Activated T-cell treated with anti-CD3 and anti-CD28 coated beads for 48 hours (primary cell): ENCODE measurements around the gene ALOX15B.
"Not testable (repeated sequence)": the region's sequence is repeated elsewhere in the genome, so short reads cannot be mapped to it uniquely, and the experiment has no call there.

Experiments used
- DNase-seq: peaks from one replicate; pipeline ENCODE4 v3.0.0-alpha.2; 2020; ENCODE audit warnings: low read depth

ALOX15B gene

DNA sequence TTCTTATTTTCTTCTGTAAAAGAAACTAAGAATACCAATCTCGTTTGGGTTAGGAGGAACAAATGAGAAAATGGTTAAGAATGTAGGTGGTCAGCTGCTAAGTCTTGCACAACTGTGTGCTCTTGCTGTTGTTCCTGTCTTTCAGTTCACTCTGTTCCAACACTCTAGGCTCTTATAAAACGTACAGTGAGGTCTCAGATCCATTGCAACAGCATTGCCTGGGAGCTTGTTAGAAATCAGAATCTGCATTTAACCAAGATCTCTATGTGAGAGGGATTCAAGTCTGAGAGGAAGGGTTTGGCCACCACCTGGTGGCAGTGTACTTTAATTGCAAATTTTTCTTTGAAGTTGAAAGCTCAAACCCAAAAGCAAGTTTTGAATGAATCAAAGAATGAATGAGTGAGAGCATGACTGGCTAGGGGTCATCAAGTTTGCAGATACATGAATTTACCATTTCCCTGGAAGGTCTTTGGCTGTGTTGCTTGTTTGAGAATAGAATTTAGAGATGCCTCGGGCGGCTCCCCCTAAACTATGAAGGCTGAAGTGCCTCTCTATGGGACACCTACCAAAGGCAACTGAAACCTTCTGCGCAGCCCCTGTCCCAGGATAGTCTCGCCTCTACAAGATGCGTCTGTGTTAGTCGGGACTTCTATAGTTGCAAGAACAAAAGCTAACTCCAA lies 2.5 kb downstream of the ALOX15B start:
- peak; percentile 45 for DNase-seq

DNA sequence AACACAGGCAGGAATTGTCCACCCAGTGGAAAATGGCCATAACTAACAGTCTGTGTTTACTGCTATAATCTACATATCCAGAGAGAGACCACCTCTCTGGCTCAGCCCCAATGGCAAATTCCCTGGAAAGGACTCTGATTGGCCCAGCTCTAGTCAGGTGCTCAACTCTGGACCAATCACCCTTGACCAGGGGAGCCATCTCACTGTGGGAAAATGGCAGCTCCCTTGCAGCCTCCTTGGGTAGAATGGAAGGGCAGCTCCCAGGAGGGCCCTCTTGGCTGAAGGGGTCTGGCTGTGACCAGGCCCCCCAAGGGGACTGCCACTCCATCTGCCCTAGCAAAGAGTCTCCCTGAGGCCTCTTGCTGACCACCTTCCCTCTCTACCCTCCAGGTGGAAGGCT lies 3.1 kb downstream of the ALOX15B start:
- DNase-seq: no peak

DNA sequence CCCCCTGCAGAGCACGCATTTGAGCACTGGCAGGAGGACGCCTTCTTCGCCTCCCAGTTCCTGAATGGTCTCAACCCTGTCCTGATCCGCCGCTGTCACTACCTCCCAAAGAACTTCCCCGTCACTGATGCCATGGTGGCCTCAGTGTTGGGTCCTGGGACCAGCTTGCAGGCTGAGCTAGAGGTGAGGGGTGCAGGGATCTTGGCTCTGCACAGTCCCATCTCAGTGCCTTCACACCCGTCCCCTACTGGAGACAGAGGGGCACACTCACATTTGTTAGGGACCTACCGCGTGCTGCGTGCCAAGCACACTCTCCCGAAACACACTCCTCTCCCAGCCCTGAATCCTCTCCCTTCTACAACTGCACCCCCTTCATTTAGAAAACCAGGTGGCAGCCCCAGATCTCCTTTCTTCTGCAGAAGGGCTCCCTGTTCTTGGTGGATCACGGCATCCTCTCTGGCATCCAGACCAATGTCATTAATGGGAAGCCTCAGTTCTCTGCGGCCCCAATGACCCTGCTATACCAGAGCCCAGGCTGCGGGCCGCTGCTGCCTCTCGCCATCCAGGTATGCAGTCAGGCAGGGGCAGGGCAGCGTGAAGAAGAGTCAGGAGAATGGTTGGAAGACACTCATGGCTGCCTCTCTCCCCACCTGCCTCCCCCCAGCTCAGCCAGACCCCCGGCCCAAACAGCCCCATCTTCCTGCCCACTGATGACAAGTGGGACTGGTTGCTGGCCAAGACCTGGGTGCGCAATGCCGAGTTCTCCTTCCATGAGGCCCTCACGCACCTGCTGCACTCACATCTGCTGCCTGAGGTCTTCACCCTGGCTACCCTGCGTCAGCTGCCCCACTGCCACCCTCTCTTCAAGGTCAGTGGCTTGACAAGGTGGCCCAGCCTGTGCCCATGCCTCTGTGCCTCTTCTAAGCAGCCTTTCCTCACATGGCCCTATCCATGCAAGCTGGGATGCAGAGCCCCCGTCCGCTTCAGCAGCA lies 6.3 kb downstream of the ALOX15B start:
- DNase-seq: no peak

DNA sequence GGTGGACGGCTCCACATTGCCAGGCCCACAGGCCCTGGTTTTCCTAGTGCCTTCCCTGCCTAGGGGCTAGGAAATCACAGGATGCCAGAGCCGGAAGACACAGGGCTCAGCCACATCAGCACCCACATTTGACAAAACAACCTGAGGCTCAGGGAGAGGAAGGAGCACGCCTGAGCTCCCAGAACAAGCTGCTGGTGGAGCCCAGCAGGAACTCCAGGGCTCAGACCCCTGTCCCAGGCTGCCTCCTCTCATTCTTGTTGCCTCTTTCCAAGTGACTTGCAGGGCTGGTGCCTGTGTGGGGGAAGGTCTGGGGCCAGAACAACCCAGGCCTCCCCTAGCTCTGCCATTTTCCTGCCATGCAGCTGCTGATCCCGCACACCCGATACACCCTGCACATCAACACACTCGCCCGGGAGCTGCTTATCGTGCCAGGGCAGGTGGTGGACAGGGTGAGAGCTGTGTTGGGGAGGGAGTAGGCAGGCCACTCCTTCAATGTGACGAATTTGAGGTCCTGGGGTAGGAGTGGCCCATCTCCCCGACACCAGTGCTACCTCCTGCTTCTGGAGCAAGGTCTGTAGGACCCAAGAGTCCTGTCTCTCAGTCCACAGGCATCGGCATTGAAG lies 7.6 kb downstream of the ALOX15B start:
- DNase-seq: no peak

DNA sequence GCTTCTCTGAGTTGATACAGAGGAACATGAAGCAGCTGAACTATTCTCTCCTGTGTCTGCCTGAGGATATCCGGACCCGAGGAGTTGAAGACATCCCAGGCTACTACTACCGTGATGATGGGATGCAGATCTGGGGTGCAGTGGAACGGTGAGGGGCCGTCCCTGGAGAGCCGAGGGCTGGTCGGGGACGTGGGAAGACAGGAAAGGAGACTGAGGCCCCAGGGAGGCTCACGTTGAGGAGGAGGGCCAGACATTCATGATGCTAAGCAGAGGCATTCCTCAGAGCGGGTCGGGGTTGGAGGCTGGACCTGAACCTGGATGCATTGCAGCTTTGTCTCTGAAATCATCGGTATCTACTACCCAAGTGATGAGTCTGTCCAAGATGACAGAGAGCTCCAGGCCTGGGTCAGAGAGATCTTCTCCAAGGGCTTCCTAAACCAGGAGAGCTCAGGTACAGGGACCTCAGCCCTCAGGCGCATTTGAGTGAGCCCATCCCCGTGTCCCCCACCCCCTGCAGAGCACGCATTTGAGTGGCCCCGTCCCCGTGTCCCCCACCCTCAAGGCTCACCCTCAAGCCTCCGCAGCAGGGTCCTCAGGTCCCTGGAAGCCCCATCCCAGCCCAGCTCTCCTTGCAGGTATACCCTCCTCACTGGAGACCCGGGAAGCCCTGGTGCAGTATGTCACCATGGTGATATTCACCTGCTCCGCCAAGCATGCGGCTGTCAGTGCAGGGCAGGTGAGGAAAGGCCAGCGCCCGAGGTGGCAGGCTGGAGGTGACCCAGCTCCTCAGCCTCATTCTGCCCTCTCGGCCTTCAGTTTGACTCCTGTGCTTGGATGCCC lies 8.3 kb downstream of the ALOX15B start:
- DNase-seq: no peak

DNA sequence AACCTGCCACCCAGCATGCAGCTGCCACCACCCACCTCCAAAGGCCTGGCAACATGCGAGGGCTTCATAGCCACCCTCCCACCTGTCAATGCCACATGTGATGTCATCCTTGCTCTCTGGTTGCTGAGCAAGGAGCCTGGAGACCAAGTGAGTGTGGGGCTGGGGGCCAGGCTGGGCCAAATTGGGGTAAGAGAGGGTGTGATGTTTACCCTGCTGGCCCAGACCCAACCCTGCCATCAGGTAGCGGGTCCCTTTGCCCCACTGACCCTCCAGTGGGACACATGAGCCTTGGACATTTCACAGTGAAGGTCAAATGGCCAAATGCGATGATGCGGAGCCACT lies 8.9 kb downstream of the ALOX15B start:
- no peak for DNase-seq

DNA sequence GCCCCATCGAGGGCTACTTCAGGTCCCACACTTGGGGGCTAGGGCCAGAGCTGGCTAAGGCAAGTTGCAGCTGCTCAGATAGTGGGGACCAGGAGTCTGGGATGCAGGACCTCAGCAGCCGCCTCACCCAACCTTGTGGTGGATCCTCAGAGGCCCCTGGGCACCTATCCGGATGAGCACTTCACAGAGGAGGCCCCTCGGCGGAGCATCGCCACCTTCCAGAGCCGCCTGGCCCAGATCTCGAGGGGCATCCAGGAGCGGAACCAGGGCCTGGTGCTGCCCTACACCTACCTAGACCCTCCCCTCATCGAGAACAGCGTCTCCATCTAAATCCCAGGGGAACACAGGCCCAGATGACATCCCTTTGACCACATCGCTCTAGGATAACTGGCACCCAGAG lies 9.4 kb downstream of the ALOX15B start:
- no peak for DNase-seq

DNA sequence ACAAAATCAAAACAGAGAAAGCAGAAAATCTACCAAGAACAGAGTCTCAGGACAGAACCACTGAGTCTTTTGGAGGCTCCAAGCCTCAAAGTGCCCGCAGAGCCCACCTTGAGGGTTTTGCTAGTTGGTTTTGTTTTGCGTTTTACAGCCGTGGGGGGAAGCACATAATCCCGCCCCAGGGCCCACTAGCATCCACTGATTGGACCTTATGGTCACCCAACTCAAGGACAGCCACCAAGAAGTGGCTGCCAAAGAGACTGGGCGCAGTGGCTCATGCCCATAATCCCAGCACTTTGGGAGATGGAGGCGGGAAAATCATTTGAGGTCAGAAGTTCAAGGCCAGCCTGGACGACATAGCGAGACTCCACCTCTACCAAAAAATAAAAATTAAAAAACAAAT lies 9.9 kb downstream of the ALOX15B start:
- DNase-seq: no peak

DNA sequence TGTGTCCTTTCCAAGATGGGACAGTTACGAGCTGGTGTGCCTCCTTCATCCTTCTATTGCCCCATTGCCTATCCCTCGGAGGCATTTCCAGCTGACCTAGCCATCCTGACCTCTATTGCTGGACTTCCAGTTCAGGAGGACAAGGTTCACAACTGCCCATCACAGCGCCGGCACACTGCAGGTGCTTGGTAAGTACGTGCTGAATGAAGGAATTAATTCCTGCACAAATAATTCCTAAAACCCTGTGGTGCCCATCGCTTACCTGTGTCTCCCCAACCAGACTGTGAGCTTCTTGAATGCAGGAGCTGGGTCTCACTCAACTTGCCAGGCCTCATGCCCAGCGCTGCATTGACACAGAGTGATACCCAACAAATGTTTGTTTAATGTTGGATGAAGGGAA lies 13.0 kb downstream of the ALOX15B start:
- no peak for DNase-seq

DNA sequence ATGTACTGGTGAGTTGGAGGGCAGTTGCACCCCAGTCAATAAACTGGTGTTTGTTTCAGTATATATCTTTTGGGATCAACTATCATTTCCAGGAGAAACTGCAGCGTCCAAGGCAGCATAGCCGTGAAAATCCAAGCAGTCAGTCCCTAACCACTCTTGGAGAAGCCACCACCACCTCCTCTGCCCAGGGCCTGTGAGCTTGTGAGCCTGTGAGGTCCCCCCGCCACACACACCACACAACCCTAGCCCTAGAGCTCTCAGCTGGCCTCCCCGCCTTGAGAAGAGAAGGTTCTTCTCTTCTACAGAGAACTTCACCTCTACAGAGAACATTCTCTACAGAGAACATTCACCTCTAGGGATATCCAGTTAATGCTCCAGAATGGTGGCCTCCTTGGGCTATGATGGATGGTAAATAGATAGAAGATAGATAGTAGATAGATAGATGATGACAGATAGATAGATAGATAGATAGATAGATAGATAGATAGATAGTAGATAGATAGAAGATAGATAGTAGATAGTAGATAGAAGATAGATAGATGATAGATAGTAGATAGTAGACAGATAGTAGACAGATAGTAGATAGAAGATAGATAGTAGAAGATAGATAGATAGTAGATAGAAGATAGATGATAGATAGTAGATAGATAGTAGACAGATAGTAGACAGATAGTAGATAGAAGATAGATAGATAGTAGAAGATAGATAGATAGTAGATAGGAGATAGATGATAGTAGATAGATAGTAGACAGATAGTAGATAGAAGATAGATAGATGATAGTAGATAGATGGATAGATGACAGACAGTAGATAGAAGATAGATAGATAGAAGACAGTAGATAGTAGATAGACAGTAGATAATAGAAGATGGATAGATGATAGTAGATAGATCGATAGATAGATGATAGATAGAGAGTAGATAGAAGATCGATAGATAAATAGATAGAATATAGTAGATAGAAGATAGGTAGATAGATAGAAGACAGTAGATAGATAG lies 13.7 kb downstream of the ALOX15B start:
- DNase-seq: no peak

DNA sequence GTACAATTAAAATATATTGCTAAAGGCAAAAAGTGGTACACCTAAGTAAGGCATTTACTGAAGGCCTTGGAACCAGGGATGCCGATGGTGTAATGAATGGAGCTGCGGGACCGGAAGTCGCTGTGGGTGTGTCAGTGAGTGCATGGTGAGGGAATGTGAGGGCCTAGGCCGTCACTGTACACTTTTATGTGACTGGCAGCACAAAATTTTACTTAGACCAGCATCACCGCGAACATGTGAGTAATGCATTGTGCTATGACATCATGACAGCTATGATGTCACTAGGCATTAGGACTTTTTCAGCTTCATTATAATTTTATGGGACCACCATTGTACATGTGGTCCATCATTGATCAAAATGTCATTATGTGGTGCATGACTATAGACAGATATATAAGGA lies 14.7 kb downstream of the ALOX15B start:
- no peak for DNase-seq

DNA sequence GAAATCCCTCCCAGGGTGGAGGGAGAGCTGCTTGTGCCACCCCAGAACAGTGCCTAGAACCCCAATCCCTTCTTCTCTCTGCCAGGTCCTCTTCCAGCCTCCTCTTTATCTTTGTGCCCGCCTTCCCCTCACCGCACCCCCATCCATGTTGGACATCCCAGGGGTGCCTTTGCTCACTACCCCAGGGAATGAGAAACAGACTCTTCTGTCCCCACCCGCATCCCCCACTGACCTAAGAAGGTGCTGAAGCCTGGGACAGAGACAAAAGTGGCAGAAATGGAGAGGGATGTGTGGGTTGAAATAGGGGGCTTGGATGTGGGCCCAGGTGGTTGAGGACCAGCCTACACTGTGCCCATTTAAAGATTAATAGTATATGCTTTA lies 17.0 kb downstream of the ALOX15B start:
- DNase-seq: no peak

DNA sequence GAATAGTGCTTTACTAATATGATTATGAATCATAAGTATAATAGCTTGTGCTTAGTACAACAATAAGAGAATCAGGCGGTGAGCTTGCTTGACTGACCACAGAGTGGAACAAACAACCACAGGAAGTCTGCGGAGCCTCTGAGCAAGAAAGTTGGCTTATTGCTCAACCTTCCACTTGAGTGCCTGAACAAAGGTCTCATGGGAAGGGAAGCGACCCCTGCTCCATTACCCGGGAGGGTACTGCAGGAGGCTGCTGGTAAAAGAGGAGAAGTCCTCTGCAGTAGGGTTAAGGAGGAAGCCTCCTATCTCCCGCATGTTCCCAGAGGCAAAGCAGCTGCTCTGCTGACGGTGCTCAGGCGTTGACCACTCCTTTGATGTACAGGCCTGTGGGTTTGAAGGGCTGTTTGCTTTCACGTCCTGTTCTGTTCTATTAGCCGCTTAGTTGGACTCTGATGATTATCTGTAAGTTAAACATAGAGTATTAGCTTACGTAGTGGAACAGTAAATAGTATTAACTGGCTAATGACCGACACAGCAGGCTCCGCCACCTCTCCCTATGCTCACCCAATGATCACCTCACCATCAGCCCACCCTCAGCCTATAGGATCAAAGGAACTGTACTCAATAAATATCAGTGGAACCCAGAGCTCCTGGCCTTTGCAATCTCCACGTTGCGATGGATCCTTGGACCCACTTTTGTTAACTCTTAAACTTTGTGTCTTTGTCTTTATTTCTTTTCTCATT lies 17.5 kb downstream of the ALOX15B start:
- DNase-seq: no peak

DNA sequence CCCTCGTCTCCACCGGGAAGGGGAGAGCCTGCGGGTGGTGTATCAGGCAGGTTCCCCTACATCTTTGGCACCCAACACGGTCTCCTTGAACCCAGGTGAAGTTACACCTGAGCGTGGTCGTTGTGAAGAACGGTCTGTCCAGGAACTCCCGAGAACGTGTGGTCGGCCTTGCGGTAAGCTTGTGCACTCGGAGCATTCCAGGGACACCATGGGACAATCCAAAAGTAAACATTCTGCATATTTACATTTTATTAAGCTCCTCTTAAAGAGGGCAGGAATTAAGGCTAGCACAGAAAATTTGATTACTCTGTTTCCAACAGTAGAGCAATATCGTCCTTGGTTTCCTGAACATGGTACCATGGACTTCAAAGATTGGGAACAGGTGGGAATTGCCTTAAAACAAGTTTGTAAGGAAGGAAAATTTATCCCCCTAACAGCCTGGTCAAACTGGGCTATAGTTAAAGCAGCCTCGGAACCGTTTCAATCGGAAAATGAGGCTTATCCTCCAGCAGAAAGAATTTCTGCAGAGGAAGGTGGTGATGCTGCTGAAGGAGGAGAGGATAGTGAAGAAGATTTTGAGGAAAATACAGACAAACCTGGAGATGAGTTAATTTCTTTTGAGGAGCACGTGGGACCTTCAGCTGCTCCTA lies 18.2 kb downstream of the ALOX15B start:
- DNase-seq: no peak

DNA sequence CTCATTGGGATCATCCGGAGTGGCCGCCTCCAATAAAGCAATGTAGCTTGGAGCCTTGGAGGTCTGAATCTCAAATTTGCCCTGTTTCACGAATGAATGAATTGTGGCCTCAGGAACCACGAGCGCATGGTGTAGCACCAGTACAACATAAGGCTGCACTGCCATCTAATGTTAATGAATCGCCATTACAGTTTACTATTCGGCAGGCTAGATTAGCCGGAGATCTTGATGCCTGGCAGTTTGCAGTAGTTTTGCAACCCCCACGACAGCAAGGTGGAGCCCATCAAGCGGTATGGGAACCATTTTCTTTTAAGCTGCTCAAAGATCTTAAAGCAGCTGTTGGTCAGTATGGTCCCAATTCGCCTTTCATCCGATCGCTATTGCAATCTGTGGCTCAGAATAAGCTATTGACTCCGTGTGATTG lies 18.8 kb downstream of the ALOX15B start:
- no peak for DNase-seq

DNA sequence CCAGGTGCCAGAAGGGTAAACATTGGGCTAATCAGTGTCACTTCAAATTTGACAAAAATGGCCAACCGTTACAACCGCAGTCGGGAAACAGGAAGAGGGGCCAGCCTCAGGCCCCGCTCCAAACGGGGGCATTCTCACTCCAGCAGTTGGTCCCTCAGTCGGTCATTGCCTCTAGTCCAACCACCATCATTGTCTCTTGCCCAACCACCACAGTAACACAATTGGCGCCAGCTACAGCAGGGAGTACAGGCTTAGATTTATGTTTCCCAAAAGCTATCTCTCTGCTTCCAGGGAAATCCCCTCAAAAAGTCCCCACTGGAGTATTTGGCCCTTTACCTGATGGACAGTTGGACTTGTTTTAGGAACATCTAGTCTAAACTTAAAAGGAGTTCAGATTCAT lies 20.3 kb downstream of the ALOX15B start:
- DNase-seq: no peak

DNA sequence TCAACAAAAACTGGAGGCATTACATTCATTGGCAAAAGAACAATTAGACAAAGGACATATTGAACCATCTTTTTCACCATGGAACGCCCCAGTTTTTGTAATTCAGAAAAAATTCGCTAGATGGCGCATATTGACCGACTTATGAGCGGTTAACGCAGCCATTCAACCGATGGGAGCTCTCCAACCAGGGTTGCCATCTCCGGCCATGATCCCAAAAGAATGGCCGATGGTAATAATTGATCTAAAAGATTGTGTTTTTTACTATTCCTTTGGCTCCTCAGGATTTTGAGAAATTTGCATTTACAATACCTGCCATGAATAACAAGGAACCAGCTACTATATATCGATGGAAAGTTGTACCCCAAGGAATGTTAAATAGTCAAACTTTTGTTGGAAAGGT lies 21.4 kb downstream of the ALOX15B start:
- DNase-seq: peak; percentile 31

DNA sequence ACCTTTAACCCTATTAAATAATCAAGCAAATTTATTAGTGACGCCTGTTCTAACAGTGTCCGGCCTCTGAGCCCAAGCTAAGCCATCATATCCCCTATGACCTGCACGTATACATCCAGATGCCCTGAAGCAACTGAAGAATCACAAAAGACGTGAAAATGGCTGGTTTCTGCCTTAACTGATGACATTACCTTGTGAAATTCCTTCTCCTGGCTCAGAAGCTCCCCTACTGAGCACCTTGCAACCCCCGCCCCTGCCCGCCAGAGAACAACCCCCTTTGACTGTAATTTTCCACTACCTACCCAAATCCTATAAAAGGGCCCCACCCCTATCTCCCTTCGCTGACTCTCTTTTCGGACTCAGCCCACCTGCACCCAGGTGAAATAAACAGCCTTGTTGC lies 23.0 kb downstream of the ALOX15B start:
- not testable (repeated sequence) for DNase-seq

DNA sequence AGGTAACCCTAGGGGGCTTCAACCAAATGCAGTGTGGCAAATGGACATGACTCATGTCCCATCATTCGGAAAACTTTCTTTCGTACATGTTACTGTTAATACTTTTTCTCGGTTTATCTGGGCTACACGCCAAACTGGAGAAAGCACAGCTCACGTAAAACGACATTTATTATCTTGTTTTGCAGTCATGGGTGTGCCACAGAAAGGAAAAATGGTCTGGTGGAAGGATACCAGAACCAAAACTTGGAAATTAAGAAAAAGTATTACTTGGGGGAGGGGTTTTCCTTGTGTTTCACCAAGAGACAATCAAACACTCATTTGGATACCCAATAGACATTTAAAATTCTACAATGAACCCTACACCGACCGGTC lies 23.6 kb downstream of the ALOX15B start:
- DNase-seq: no peak
